ENCODE measurements around the gene KIAA1191. TPM values are rescaled to one million over a fixed set of nuclear protein-coding genes. Genes with fewer than 3 reads are reported as not detected.

The KIAA1191 gene
- total RNA-seq, 4 donors from 2014 or later, result 59.2 to 76.2 (median 71.0) TPM

DNA sequence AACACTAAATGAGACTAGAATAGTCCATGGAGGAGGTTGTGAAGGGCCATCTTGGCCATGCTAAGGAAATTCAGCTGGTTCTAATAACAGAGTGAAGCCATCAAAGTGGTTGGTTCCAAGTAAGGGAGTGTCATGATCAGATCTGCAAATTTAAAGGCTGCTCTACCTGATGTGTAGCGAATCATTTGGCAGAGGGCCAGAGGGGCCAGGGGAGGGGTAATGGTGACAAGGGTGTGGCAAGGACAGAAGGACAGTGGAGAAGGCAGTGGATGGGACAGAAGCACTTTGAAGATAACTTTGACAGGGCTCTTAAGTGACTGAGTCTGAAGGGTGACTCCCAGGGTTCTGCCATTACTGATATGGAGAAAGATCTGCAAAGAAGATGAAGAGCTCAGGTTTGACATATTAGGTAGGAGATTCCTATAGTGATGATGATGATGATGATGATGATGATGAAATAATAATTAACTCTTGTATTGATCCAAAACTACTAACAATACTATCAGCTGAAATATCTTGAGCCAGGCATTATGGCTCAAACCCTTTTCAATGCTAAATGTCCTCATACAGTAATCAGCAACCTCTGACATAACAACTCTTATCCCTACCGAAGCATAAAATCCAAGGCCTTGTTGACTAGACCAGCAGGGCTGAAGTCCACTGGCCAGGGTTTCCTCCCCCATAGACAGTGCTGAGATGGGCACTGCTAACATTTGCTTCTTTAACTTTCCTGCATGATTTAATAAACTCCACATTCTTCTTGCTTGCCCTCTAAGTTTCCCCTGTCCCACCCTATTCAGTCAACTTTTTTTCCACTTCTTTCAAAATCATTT is 20.0 kb downstream of the KIAA1191 start:
- TF ChIP-seq, protein P1, sequence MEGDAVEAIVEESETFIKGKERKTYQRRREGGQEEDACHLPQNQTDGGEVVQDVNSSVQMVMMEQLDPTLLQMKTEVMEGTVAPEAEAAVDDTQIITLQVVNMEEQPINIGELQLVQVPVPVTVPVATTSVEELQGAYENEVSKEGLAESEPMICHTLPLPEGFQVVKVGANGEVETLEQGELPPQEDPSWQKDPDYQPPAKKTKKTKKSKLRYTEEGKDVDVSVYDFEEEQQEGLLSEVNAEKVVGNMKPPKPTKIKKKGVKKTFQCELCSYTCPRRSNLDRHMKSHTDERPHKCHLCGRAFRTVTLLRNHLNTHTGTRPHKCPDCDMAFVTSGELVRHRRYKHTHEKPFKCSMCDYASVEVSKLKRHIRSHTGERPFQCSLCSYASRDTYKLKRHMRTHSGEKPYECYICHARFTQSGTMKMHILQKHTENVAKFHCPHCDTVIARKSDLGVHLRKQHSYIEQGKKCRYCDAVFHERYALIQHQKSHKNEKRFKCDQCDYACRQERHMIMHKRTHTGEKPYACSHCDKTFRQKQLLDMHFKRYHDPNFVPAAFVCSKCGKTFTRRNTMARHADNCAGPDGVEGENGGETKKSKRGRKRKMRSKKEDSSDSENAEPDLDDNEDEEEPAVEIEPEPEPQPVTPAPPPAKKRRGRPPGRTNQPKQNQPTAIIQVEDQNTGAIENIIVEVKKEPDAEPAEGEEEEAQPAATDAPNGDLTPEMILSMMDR (IDR thresholded peaks at IDR 0.05; ENCODE audit: low read depth), result no peak

DNA sequence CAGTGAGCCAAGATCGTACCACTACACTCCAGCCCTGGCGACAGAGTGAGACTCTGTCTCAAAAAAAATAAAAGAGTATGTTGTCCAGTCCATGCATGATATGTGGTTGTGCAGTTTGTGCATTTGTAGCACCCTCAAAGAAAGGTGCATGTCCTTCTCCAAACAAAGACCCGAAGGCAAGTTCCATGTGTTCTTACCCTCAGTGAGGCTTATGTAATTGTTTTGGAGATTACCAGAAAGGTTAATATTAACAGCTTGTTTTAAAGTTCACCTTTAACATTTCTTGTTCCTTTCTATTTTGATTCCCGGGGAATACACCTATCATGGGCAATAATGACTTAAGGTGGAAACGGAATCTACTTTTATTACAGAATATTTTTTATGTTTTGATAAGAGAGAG is 22.3 kb downstream of the KIAA1191 start:
- TF ChIP-seq, protein P1 (IDR thresholded peaks at IDR 0.05; ENCODE audit: low read depth), result no peak

DNA sequence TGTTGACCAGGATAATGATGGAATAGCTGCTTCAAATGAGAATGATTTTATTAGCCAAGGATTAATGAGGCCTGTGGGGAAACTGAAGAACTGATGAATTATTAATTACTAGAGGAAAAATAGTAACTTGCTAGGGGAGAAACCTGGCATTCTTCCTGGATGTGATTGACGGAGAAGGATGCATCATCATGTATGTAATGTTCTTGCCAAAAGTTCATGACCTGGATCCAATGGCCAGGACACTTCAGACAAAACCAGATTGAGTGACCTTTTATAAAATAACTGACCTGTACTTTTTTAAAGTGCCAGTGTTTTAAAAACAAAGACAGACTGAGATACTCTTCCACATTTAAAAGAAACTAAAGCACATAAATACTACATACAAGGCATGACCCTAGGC is 23.7 kb downstream of the KIAA1191 start:
- TF ChIP-seq, protein P1 (IDR thresholded peaks at IDR 0.05; ENCODE audit: low read depth), result no peak

DNA sequence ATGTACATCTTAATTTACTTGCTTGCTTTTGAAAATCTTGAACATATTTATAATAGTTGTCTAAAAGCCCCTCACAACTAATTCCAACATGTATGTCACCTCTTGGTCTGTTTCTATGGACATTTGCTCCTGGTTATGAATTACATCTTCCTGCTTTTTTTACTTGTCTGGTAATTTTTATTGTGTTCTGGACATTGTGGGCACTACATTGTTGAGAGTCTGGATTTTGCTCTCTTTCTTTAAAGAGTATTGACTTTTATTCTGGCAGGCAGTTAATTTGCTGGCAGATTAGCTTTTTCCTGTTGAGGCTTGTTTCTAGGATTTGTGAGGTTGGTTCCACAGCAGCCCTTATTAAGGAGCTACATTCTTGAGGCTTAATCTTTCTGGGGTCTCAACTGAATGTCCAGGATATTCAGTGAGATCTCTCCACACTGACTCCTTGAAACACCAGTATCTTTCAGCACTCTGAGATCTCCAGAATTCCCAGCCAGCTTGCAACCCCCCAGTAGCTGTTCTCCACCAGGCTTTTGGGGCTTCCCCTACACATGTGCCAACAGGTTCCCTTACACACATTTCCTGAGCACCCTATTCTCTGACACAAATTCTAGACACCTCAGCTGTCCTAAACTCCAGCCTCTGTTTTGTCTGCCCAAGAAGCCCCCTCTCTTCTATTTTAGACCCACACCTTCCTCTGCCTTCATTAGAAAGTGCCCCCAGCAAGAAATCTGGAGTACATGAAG is 27.4 kb downstream of the KIAA1191 start:
- TF ChIP-seq, protein P1 (IDR thresholded peaks at IDR 0.05; ENCODE audit: low read depth), result no peak

DNA sequence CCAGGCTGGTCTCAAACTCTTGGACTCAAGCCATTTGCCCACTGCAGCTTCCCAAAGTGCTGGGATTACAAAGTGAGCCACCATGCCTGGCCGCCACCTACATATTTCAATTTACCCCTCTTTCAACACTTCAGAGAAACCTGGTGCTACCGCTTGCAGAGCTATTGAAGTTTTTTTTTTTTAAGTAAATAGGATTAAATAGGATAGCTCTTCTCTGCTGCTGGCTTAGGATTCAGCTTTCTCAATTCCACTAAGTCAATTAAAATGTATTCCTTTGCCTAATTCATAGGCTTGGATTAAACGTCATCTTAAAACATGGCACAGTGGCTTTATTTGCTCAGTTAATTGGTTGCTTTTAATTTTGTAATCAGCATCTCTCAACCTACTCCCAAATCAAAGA is 41.0 kb downstream of the KIAA1191 start:
- TF ChIP-seq, protein P1 (IDR thresholded peaks at IDR 0.05; ENCODE audit: low read depth), result no peak

DNA sequence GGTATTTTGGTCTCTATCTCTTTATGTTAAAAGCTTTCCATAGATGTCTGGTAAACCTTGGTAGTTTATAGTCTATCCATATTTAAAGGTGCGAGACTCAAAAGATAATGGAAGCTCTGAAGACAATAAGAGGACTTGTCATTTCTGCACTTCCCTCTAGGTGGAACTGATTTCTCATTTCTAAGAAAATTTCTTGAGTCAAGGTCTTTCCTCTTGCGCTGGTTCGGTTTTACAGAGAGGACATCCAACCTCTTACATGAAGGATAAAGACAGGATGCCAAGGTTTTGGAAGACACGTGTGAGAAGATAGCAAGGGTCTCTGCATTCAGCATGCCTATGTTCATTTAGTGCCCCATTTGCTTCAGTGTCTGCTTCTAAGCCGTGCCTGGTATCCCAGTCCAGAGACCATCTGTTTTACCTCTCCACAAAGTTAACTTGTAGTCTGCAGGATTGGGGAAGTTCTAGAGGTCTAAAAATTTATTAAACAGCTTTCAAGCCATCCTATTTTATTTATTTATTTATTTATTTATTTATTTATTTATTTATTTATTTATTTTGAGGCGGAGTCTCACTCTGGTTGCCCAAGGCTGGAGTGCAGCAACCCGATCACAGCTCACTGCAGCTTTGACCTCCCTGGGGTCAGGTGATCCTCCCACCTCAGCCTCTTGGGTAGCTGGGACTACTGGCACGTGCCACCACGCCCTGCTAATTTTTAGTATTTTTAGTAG is 41.6 kb downstream of the KIAA1191 start:
- TF ChIP-seq, protein P1 (IDR thresholded peaks at IDR 0.05; ENCODE audit: low read depth), result no peak
